Neutrophil (primary cell): ENCODE measurements around the gene CEACAM5.

Experiments
- H3K27ac ChIP-seq: fragments of 200-600 bp; sonication (generic); 2 replicates; pipeline ENCODE4 v1.5.1; 2016; ENCODE audit warnings: mild to moderate bottlenecking, moderate library complexity
- H3K27me3 ChIP-seq: fragments of 200-600 bp; sonication (generic); 2 replicates; pipeline ENCODE4 v1.6.0; 2016; ENCODE audit warnings: mild to moderate bottlenecking
- H3K36me3 ChIP-seq: fragments of 200-600 bp; sonication (generic); 2 replicates; pipeline ENCODE4 v1.5.1; 2017
- H3K4me1 ChIP-seq, 2 experiments: fragments of 200-600 bp in 1 of 2; sonication (generic) in 1 of 2; 1 replicate in 1 of 2; 2 replicates in 1 of 2; pipeline versions ENCODE4 v1.5.1 to v1.6.1; 2013 to 2016; ENCODE audit warnings: low read depth in 1 of 2, low read length in 1 of 2, mild to moderate bottlenecking in 1 of 2, moderate library complexity in 1 of 2; ENCODE audit not compliant: control insufficient read depth in 1 of 2, insufficient read depth in 1 of 2
- H3K4me3 ChIP-seq, 2 experiments: fragments of 200-600 bp in 1 of 2; sonication (generic) in 1 of 2; 1 replicate in 1 of 2; 2 replicates in 1 of 2; pipeline ENCODE4 v1.5.1; 2013 to 2016; ENCODE audit warnings: low read depth in 1 of 2, low read length in 1 of 2, mild to moderate bottlenecking in 1 of 2, moderate library complexity in 1 of 2
- H3K9me3 ChIP-seq: fragments of 200-600 bp; sonication (generic); 2 replicates; pipeline ENCODE4 v1.5.1; 2016
- CTCF ChIP-seq: fragments of 200-600 bp; sonication (generic); IDR thresholded peaks from 2 replicates; pipeline ENCODE4 v1.5.1; 2016; ENCODE audit warnings: antibody characterized with exemption

Gene CEACAM5

GRCh38 chr19:41734156-41734555 is 25.7 kb downstream of the CEACAM5 start:
- no peak for TF ChIP-seq CTCF
- Histone ChIP-seq H3K36me3 (no peaks in the 10 kb centered on the region), H3K27ac (no peak overlapping the region), H3K4me1 (no peaks in the 10 kb centered on the region), H3K9me3 (no peaks in the 10 kb centered on the region), H3K4me3 (no peak overlapping the region), H3K27me3 (peaks cover 23% of the 10 kb centered on the region)

GRCh38 chr19:41734585-41734984 is 26.2 kb downstream of the CEACAM5 start:
- Histone ChIP-seq H3K27me3 (peaks cover 22% of the 10 kb centered on the region), H3K36me3 (no peaks in the 10 kb centered on the region), H3K4me3 (no peak overlapping the region), H3K9me3 (no peaks in the 10 kb centered on the region), H3K4me1 (no peaks in the 10 kb centered on the region), H3K27ac (no peak overlapping the region)
- no peak for TF ChIP-seq CTCF

- no peak for TF ChIP-seq CTCF
- Histone ChIP-seq H3K4me1 (no peaks in the 10 kb centered on the region), H3K36me3 (no peaks in the 10 kb centered on the region), H3K4me3 (no peak overlapping the region), H3K27ac (no peak overlapping the region), H3K27me3 (peaks cover 20% of the 10 kb centered on the region), H3K9me3 (no peaks in the 10 kb centered on the region)
These were observed 26.7 kb downstream of the CEACAM5 start for GRCh38 chr19:41735071-41735600.

- H3K36me3 ChIP-seq: no peaks in the 10 kb centered on the region
- H3K9me3 ChIP-seq: no peaks in the 10 kb centered on the region
- no peak for TF ChIP-seq CTCF
- H3K4me3 ChIP-seq: no peak overlapping the region
- no peak overlapping the region for H3K27ac ChIP-seq
- peaks cover 16 to 22% of the 10 kb centered on the region in 2 experiments for H3K4me1 ChIP-seq
- no peaks in the 10 kb centered on the region for H3K27me3 ChIP-seq
These were observed 30.9 kb downstream of the CEACAM5 start for GRCh38 chr19:41739361-41739760.

GRCh38 chr19:41740415-41741243 is 32.2 kb downstream of the CEACAM5 start:
- TF ChIP-seq CTCF: no peak
- Histone ChIP-seq H3K36me3 (no peaks in the 10 kb centered on the region), H3K27me3 (no peaks in the 10 kb centered on the region), H3K9me3 (no peaks in the 10 kb centered on the region), H3K4me3 (no peak overlapping the region), H3K4me1 (peaks cover 29 to 35% of the 10 kb centered on the region in 2 experiments), H3K27ac (no peak overlapping the region)
